IMR-90 (cell line): ENCODE measurements around the gene TCF7L2.

Experiments used
- BHLHE40 ChIP-seq: fragments of 150-350 bp; IDR thresholded peaks from 2 replicates; pipeline ENCODE4 v1.6.1; 2016; ENCODE audit warnings: mild to moderate bottlenecking, low read depth, low read length
- CEBPB ChIP-seq: IDR thresholded peaks from 2 replicates; pipeline ENCODE4 v1.6.1; 2012; ENCODE audit warnings: low read depth, low read length, improper control_type of control experiment
- CHD1 ChIP-seq: IDR thresholded peaks from 2 replicates; pipeline ENCODE4 v1.6.1; 2012; ENCODE audit warnings: low read depth, low read length, improper control_type of control experiment
- MAFK ChIP-seq: IDR thresholded peaks from 2 replicates; pipeline ENCODE4 v1.6.1; 2012; ENCODE audit warnings: low read depth, low read length, improper control_type of control experiment
- POLR2A ChIP-seq: IDR thresholded peaks from 2 replicates; pipeline ENCODE4 v1.6.1; 2012; ENCODE audit warnings: mild to moderate bottlenecking, low read depth, low read length
- RAD21 ChIP-seq: IDR thresholded peaks from 2 replicates; pipeline ENCODE4 v1.6.1; 2012; ENCODE audit warnings: low read length, improper control_type of control experiment
- TF ChIP-seq, protein P1 (sequence below): conservative IDR thresholded peaks from 2 replicates; pipeline ENCODE4 v1.5.1; 2012; ENCODE audit warnings: mild to moderate bottlenecking, low read depth, low read length, improper control_type of control experiment
- TF ChIP-seq, protein P2 (sequence below): fragments of 150-350 bp; IDR thresholded peaks from 2 replicates; pipeline ENCODE4 v1.6.1; 2016; ENCODE audit warnings: low read depth, mild to moderate bottlenecking, low read length, moderate library complexity, borderline replicate concordance

DNA sequence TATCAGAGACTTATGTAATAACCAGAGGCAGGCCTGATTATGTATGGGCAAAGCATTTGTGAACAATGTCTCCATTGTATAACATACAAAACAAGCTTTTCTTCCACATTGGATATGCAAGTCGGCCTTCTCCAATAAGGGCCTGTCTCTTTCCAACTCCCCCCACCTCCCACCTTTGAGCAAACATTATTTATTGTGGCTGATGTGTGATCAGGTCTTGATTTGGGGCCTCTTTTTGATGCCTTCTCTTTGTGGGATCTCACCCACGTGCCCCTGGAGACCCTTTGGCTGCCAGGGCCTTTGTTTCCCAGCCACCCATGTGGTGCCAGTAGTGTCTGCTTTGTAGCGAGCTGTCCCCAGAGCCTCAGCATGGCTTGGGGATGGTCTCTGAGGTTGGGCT is 53.0 kb downstream of the TCF7L2 start:
- no peak for TF ChIP-seq RAD21
- TF ChIP-seq, protein P1, sequence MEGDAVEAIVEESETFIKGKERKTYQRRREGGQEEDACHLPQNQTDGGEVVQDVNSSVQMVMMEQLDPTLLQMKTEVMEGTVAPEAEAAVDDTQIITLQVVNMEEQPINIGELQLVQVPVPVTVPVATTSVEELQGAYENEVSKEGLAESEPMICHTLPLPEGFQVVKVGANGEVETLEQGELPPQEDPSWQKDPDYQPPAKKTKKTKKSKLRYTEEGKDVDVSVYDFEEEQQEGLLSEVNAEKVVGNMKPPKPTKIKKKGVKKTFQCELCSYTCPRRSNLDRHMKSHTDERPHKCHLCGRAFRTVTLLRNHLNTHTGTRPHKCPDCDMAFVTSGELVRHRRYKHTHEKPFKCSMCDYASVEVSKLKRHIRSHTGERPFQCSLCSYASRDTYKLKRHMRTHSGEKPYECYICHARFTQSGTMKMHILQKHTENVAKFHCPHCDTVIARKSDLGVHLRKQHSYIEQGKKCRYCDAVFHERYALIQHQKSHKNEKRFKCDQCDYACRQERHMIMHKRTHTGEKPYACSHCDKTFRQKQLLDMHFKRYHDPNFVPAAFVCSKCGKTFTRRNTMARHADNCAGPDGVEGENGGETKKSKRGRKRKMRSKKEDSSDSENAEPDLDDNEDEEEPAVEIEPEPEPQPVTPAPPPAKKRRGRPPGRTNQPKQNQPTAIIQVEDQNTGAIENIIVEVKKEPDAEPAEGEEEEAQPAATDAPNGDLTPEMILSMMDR: no peak
- no peak for TF ChIP-seq CHD1
- TF ChIP-seq POLR2A: no peak
- no peak for TF ChIP-seq BHLHE40
- TF ChIP-seq CEBPB: no peak
- TF ChIP-seq, protein P2, sequence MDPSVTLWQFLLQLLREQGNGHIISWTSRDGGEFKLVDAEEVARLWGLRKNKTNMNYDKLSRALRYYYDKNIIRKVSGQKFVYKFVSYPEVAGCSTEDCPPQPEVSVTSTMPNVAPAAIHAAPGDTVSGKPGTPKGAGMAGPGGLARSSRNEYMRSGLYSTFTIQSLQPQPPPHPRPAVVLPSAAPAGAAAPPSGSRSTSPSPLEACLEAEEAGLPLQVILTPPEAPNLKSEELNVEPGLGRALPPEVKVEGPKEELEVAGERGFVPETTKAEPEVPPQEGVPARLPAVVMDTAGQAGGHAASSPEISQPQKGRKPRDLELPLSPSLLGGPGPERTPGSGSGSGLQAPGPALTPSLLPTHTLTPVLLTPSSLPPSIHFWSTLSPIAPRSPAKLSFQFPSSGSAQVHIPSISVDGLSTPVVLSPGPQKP: no peak
- TF ChIP-seq MAFK: no peak
